Upper lobe of right lung (tissue), 1 donor: ENCODE measurements around the gene CALD1. TPM values are rescaled to one million over a fixed set of nuclear protein-coding genes. Genes with fewer than 3 reads are reported as not detected.

Experiments
- ATAC-seq: fragments of 200-7000 bp; cut with Tn5 transposase; one replicate; pipeline ENCODE4 v1.9.1; 2020; ENCODE audit warnings: mild to moderate bottlenecking, moderate library complexity
- DNase-seq: peaks from one replicate; pipeline ENCODE4 v3.0.0-alpha.2; 2020
- H3K27ac ChIP-seq: fragments of 200-600 bp; one replicate; pipeline ENCODE4 v1.8.0; 2022
- H3K27me3 ChIP-seq: fragments of 200-600 bp; one replicate; pipeline ENCODE4 v1.8.0; 2022; ENCODE audit warnings: mild to moderate bottlenecking
- H3K36me3 ChIP-seq: fragments of 200-600 bp; one replicate; pipeline ENCODE4 v1.8.0; 2022
- H3K4me1 ChIP-seq: fragments of 200-600 bp; one replicate; pipeline ENCODE4 v1.8.0; 2022
- H3K4me3 ChIP-seq: fragments of 200-600 bp; one replicate; pipeline ENCODE4 v1.8.0; 2022; ENCODE audit warnings: mild to moderate bottlenecking
- H3K9me3 ChIP-seq: fragments of 200-600 bp; one replicate; pipeline ENCODE4 v1.8.0; 2022
- CTCF ChIP-seq: fragments of 200-600 bp; IDR thresholded peaks from one replicate; pipeline ENCODE4 v1.8.0; 2022; ENCODE audit warnings: antibody characterized with exemption
- intact Hi-C: fragments of 100-400 bp; cut with DNase I; formaldehyde crosslinking; loops from one replicate; pipeline ENCODE4 v1.11.0; 2022
- total RNA-seq: library from RNA; stranded (reverse); fragmentation: NEBNext Ultra II Directional; extraction: Animal tissue kit (Norgen Biotek cat#: 25700); gene quantifications from one replicate; pipeline ENCODE4 v1.2.1, GENCODE V29; 2021
- donor health status: DM: no; HTN: yes; CAD: no; lungs with severe emphysema.

Gene CALD1
- total RNA-seq, 1 donor from 2014 or later: 213 TPM

GRCh38 chr7:134820295-134820694, 40.9 kb downstream of the CALD1 start:
- Histone ChIP-seq H3K4me1 (peaks cover 7% of the 10 kb centered on the region), H3K27ac (no peak overlapping the region), H3K27me3 (no peaks in the 10 kb centered on the region), H3K9me3 (no peaks in the 10 kb centered on the region), H3K4me3 (no peak overlapping the region), H3K36me3 (no peaks in the 10 kb centered on the region)
- intact Hi-C loops: no loop called here
- DNase-seq: no peak
- no peak for ATAC-seq
- no peak for TF ChIP-seq CTCF

GRCh38 chr7:134820778-134821177, 41.3 kb downstream of the CALD1 start:
- Histone ChIP-seq H3K9me3 (no peaks in the 10 kb centered on the region), H3K27me3 (no peaks in the 10 kb centered on the region), H3K27ac (no peak overlapping the region), H3K4me3 (no peak overlapping the region), H3K4me1 (peaks cover 10% of the 10 kb centered on the region), H3K36me3 (no peaks in the 10 kb centered on the region)
- TF ChIP-seq CTCF: no peak
- DNase-seq (no peak), ATAC-seq (no peak)
- intact Hi-C loops: no loop called here

DNA sequence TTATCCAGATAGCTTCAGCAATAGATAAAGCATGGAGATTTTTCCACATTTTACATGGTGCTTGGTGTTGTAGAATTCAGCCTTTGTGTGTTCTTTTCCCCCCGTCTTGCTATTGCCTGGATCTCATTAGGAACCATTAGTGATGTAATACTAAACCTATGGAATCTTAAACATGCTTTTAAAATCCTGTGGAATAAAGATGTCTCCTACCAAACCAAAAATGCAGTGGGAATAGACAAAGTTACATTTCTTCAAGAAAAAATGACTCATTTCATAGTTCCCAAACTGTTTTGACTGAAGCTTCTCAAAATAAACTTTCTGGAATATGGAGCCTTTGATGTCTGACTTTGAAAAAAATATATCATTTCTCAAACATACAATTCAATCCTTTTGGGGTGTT, 44.0 kb downstream of the CALD1 start:
- peaks cover 17% of the 10 kb centered on the region for H3K4me1 ChIP-seq
- no peaks in the 10 kb centered on the region for H3K27me3 ChIP-seq
- no peak overlapping the region for H3K4me3 ChIP-seq
- H3K9me3 ChIP-seq: no peaks in the 10 kb centered on the region
- TF ChIP-seq CTCF: no peak
- H3K27ac ChIP-seq: no peak overlapping the region
- H3K36me3 ChIP-seq: no peaks in the 10 kb centered on the region
- ATAC-seq (no peak), DNase-seq (no peak)
- intact Hi-C loops: no loop called here

DNA sequence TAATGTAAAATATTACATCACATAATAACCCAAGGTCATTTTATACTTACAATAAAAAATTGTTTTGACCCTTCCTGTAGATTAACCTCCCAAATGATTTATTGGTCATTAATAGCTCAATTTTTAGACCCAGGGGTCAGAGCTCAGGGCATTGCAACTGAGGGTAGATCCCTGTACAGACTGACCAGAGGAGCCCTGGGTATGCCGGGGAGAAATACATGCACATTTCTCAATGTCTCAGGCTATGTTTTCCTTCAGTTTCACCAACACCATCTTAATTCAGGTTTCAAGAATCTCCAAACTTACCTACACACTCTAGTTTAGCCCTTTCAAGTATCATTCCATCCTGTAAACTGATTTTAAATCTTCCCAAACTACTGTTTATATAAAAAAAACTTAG, 46.2 kb downstream of the CALD1 start:
- DNase-seq (no peak), ATAC-seq (no peak)
- H3K4me3 ChIP-seq: no peak overlapping the region
- no peak overlapping the region for H3K27ac ChIP-seq
- no peaks in the 10 kb centered on the region for H3K36me3 ChIP-seq
- H3K27me3 ChIP-seq: no peaks in the 10 kb centered on the region
- H3K4me1 ChIP-seq: peaks cover 17% of the 10 kb centered on the region
- no peaks in the 10 kb centered on the region for H3K9me3 ChIP-seq
- intact Hi-C loops: no loop called here
- no peak for TF ChIP-seq CTCF

DNA sequence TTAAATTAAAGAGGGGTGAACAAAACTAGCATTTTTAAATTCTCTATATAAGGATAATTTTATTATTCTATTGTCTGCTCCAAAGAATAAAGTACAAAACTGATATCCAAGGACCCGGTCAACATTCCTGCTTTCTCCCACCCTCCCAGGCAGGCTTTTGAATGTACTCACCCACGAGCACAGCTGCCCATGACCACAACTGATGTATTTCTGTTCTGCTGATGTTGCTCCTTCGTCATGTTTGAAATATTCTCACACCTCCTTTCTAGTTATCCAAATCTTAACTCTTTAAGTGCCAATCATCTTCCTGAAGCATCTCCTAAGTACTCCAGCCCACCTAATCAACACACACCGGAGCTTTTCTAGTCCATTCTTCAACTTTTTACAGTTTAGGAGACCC, 46.7 kb downstream of the CALD1 start:
- no peak for TF ChIP-seq CTCF
- intact Hi-C loops: no loop called here
- Histone ChIP-seq H3K4me3 (no peak overlapping the region), H3K9me3 (no peaks in the 10 kb centered on the region), H3K27me3 (no peaks in the 10 kb centered on the region), H3K4me1 (peaks cover 17% of the 10 kb centered on the region), H3K27ac (no peak overlapping the region), H3K36me3 (no peaks in the 10 kb centered on the region)
- no peak for ATAC-seq
- DNase-seq: no peak

DNA sequence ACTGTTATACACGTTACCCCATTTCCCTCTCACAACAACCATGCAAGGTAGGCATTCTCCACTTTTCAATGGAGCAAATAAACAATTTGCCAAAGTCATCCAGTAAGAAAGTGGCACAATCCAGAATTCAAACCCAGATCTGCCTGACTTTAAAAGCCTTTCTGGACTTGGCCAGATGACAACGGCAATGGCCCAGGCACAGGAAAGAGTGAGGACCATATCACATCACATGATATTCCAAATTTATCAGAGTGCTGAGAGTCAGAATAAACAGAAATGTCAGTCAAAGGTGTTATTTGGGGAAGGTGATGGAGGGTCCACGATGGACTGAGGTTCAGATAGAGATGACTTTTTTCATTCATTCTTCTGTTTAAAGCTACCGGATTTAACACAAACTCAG, 48.0 kb downstream of the CALD1 start:
- intact Hi-C loops: no loop called here
- H3K4me3 ChIP-seq: no peak overlapping the region
- ATAC-seq (no peak), DNase-seq (no peak)
- no peak overlapping the region for H3K27ac ChIP-seq
- TF ChIP-seq CTCF: no peak
- H3K4me1 ChIP-seq: peaks cover 17% of the 10 kb centered on the region
- no peaks in the 10 kb centered on the region for H3K27me3 ChIP-seq
- H3K9me3 ChIP-seq: no peaks in the 10 kb centered on the region
- no peaks in the 10 kb centered on the region for H3K36me3 ChIP-seq
